GM12875 (cell line): ENCODE data around the gene SLC25A46.
A peak's percentile ranks its signal among the peaks of the same experiment; 100 is the strongest.

Source experiments
- H3K4me3 ChIP-seq: one replicate; pipeline ENCODE4 v1.5.1; 2011; ENCODE audit warnings: low read depth, low read length, control low read depth
- CTCF ChIP-seq: IDR thresholded peaks from 2 replicates; pipeline ENCODE4 v1.5.1; 2011; ENCODE audit warnings: low read depth, mild to moderate bottlenecking, control low read depth, inconsistent platforms, low read length, moderate library complexity, borderline replicate concordance; ENCODE audit not compliant: insufficient read depth

SLC25A46 gene

GRCh38 chr5:110757118-110757729 lies 18.4 kb downstream of the SLC25A46 start:
- peak; percentile 19; the same call in 1 of the 2 replicates for TF ChIP-seq CTCF
- H3K4me3 ChIP-seq: no peak overlapping the region

- no peak for TF ChIP-seq CTCF
Measured at GRCh38 chr5:110760158-110760557, 21.4 kb downstream of the SLC25A46 start.

GRCh38 chr5:110768138-110768860 lies 29.5 kb downstream of the SLC25A46 start:
- TF ChIP-seq CTCF: no peak
- H3K4me3 ChIP-seq: no peak overlapping the region

More at GRCh38 chr5:110760158-110760557, 21.4 kb downstream of the SLC25A46 start:
- no peak overlapping the region for H3K4me3 ChIP-seq

GRCh38 chr5:110769000-110769681 lies 30.3 kb downstream of the SLC25A46 start:
- TF ChIP-seq CTCF: no peak

GRCh38 chr5:110770286-110770685 lies 31.5 kb downstream of the SLC25A46 start:
- no peak for TF ChIP-seq CTCF
- H3K4me3 ChIP-seq: no peak overlapping the region

More at GRCh38 chr5:110769000-110769681, 30.3 kb downstream of the SLC25A46 start:
- H3K4me3 ChIP-seq: no peak overlapping the region

GRCh38 chr5:110784901-110785300 lies 46.1 kb downstream of the SLC25A46 start:
- H3K4me3 ChIP-seq: no peak overlapping the region
- no peak for TF ChIP-seq CTCF
